Vagina (tissue), 2 donors: ENCODE data around the gene ASXL2.
"Not testable (repeated sequence)": the region's sequence is repeated elsewhere in the genome, so short reads cannot be mapped to it uniquely, and the experiment has no call there.

ENCODE experiments used
- CTCF ChIP-seq, 3 experiments: fragments of 450-650 bp in 2 of 3; fragments of 200-600 bp in 1 of 3; sonication (generic) in 1 of 3; IDR thresholded peaks; one replicate each; pipeline ENCODE4 v1.5.1; 2017 to 2019; ENCODE audit warnings: antibody characterized with exemption in 3 of 3, mild to moderate bottlenecking in 2 of 3, moderate library complexity in 2 of 3
- POLR2A ChIP-seq, 2 donors: fragments of 450-650 bp; IDR thresholded peaks; one replicate each; pipeline ENCODE4 v1.6.1; 2017; ENCODE audit warnings: antibody characterized with exemption in 2 of 2, mild to moderate bottlenecking in 2 of 2, moderate library complexity in 2 of 2

GRCh38 chr2:25896308-25896707 lies 18.0 kb upstream of the ASXL2 start:
- TF ChIP-seq POLR2A, CTCF (IDR thresholded peaks at IDR 0.05): not testable (repeated sequence)
